ENCODE data around the gene GRIK4.
A peak's percentile ranks its signal among the peaks of the same experiment; 100 is the strongest.
"Not testable (repeated sequence)": the region's sequence is repeated elsewhere in the genome, so short reads cannot be mapped to it uniquely, and the experiment has no call there.

The GRIK4 gene, protein sequence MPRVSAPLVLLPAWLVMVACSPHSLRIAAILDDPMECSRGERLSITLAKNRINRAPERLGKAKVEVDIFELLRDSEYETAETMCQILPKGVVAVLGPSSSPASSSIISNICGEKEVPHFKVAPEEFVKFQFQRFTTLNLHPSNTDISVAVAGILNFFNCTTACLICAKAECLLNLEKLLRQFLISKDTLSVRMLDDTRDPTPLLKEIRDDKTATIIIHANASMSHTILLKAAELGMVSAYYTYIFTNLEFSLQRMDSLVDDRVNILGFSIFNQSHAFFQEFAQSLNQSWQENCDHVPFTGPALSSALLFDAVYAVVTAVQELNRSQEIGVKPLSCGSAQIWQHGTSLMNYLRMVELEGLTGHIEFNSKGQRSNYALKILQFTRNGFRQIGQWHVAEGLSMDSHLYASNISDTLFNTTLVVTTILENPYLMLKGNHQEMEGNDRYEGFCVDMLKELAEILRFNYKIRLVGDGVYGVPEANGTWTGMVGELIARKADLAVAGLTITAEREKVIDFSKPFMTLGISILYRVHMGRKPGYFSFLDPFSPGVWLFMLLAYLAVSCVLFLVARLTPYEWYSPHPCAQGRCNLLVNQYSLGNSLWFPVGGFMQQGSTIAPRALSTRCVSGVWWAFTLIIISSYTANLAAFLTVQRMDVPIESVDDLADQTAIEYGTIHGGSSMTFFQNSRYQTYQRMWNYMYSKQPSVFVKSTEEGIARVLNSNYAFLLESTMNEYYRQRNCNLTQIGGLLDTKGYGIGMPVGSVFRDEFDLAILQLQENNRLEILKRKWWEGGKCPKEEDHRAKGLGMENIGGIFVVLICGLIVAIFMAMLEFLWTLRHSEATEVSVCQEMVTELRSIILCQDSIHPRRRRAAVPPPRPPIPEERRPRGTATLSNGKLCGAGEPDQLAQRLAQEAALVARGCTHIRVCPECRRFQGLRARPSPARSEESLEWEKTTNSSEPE

DNA sequence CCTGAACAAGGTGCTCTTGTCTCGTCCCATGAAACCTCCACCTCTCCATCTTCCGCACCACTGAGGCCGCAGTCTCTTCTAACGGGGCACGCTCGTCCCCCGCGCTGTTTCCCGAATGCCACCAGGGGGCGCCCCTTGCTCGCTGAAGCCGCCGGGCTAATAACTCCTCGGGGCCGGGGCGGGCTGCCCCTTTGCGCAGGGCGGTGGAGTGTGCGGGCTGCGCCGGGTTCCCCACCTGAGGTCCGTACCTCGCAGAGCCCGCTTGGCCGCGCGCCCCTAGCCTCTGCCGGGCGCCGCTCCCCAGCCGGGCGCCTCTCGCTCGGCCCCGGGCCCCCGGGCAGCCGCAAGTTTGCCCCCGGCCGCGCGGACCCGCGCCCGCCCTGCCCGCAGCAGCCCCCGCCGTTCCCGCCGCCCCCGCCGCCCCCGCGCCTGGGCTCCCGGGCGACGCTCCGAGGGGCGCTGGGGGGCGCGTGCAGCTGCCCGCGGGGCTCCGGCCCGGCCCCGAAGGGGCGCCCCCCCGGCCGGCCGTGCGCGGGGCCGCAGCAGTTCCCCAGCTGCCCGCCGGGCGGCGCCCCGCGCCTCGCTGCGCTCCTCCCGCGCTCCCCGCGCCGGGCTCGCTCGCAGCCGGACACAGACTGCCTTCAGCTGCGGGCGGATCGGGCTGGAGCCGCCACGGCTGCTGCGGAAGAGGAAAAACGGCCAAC is at the start of gene GRIK4:
Gene GRIK4, plus strand, starts transcription at position 633 of the 704 bp plus-strand sequence. CDS start 148,571 bp downstream, outside the sequence.
- DNase-seq = peak; percentile 68

DNA sequence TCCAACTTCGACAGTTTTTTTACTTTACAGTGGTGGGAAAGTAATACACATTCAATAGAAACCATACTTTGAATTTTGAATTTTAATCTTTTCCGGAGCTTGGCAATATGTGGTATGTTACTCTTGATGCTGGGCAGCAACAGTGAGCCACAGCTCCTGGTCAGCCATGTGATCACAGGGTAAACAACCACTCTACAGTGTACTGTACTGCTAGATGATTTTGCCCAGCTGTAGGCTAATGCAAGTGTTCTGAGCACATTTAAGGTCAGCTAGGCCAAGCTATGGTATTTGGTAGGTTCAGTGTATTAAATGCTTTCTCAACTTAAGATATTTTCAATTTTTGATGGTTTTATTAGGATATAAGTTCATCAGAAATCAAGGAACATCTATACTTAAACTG is 48.7 kb upstream of the GRIK4 start:
- DNase-seq = no peak

GRCh38 chr11:120465921-120466534 is 45.5 kb upstream of the GRIK4 start:
- no peak for DNase-seq

DNA sequence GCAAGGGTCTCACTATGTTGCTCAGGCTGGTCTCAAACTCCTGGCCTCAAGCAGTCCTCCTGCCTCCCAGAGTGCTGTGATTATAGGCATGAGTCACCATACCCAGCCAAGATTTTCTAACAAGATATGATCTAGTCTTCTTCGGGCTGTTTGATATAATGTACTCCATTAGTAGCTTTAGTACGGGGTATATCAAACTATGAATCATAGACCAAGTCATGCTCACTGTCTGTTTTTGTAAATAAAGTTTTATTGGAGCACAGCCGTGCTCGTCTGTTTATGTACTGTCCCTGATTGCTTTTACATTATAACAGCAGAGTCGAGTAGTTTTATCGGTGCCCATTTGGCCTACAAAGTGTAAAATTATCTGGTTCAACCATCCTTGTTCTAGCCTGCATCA is 43.9 kb upstream of the GRIK4 start:
- DNase-seq = no peak

- DNase-seq = no peak
These were observed 40.4 kb upstream of the GRIK4 start for GRCh38 chr11:120471131-120471530.

DNA sequence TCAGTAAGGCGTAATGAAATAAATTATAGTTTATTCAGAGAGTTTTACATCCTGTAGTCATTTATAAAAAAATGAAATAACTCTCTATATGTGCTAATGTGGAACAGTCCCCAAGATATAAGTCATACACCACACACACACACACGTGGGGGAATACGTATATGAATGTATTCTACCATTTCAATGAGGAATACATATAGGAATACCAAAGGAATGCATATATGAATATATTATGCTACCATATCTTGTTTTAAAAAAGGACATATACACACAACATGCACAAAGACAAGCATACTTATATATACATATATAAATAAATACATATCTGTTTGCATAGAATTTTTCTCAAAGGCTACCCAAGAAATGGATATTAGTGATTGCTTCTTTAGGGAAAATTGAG is 39.6 kb upstream of the GRIK4 start:
- no peak for DNase-seq

DNA sequence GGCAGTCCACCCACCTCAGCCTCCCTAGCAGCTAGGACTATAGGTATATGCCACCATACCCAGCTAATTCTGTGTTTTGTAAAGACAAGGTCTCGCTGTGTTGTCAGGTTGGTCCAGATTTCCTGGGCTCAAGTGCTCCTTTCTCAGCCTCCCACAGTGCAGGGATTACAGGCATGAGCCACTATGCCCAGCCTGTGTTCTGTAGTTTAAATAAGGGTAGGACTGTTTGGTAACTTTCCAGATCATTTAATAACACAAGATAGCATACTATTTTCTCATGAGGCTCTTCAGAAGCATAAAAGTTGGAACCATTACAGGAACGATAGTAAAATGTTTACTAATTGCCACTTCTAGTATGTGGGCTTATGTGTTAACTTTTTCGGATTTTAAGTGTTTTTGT is 38.0 kb upstream of the GRIK4 start:
- DNase-seq = no peak

DNA sequence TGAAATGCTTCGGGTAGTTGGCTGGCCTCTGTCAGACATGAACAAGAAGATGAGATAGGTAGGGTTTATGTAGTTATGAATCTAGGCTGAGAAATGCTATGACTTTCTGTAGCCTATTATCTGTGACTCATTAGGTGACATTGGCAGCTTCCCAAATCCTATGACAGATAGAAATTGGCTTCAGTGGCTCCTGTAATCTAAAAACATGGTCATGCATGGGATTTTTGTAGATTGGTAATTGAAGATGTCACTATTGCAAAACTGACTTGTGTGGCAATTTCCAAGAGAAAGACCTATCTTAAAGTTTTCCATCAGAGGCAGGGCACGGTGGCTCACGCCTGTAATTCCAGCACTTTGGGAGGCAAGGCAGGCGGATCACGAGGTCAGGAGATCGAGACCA is 29.4 kb upstream of the GRIK4 start:
- DNase-seq = peak; percentile 76

DNA sequence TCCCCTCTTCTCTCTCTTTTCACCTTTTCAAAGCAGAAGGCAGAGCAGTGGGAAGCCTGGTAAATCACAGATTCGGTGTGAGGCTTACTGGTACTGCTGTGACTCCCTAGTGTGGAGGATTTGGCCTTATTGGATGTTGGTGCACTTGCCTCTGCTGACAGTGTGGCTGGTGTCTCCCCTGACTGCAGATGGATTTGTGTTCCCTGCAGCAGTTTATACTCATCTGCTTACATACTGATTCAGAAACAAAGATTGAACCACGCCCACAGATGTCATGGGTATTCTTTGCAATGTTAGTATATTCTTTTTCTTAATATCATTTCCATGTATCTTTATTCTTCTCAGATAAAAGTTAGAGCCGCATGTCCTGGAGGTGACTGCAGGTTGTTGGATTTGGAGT is 26.8 kb upstream of the GRIK4 start:
- DNase-seq = no peak

GRCh38 chr11:120486138-120486537 is 25.4 kb upstream of the GRIK4 start:
- DNase-seq = no peak

GRCh38 chr11:120489799-120490198 is 21.7 kb upstream of the GRIK4 start:
- DNase-seq = no peak

DNA sequence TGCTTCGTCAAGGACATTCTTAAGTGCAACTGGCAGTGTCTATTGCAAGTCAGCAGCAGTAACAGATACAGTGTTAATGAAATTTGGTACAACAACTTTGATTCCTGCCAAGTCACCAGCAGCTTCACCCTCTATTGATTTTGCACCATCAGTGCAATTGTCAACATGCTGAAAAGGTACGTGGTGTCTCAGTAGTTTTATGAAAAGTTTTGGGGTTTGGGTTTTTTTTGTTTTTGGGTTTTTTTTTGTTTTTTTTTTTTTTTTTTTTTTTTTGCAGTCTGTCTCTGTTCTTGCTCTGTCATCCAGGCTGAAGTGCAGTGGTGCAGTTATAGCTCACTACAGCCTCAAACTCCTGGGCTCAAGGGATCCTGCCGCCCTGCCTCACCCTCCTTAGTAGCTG is 19.1 kb upstream of the GRIK4 start:
- DNase-seq = no peak

DNA sequence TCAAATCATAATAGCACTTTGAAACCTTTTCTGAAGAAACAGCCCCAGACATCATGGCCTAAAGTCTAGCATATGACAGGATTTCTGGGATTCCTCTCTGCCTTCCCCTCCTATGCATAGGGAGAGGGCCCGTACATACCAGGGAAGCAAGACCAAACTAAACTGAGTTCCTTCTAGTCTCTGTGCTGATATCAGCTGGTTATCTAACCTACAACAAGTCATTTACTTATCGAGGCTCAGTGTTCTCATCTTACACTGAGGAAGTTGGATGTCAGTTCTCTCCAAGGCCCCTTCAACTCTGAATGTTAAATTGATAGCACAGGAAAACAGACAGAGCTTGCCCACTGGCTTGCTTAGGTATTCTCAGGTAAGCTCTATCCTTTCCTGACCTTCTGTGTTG is 17.0 kb upstream of the GRIK4 start:
- DNase-seq = no peak

DNA sequence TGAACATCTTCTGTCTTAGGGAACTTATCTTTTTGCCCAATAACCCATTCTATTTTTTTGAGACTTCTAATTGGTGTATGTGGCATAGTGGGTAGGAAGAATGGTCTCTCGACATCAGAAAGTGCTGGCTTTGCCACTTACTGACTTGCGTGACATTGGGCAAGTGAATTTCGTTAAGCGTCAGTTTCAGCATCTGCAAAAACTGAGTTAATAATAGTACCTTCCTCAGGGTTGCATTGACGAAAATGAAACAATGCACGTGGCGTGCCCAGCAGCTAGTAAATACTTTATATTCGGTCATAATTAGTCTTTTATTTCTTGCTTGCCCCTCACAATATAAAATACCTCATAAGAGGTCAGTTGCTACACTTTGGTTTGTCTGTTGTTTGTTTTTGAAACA is 12.5 kb upstream of the GRIK4 start:
- no peak for DNase-seq

DNA sequence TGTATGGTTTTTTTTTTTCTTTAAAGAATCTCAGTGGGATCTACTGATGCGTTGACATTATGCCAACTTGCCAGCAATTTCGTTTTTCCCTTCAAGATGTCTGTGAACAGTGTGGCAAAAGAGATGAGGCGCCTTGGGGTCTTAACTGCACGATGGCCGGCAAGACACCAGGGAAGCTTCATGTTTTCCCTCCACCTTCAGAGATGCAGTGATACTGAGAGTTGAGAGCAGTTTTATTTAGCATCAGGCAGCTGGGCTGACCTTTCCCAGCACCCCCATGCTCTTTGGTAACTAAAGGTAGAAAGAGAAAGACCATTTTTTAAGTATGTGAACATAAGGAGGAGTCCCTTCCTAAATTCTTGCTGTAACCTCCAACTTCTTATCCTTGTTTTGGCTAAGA is 11.7 kb upstream of the GRIK4 start:
- DNase-seq = no peak

DNA sequence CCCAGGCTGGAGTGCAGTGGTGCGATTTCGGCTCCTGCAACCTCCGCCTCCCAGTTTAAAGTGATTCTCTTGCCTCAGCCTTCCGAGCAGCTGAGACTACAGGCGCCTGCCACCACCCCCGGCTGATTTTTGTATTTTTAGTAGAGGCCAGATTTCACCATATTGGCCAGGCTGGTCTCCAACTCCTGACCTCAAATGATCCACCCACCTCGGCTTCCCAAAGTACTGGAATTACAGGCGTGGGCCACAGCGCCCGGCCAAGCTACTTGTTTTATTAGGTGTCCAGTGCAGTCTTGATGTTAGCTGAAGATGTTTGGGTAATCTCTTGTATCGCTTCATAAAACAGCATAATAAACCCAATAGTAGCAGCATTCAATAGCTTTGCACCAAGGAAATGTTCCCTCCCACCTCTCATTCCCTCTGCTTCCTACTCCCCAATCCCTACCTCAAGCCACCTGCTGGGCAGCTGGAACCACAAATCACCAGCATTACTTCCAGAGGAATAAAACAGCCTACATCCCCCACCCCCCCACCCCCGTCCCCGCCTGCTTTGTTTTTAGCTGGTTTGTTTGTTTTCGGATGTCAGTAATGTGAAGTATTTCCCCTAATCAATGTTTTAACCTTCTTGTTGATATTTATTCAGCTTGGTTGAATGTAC is 11.0 kb upstream of the GRIK4 start:
- no peak for DNase-seq

- DNase-seq = no peak
These were observed 10.1 kb upstream of the GRIK4 start for GRCh38 chr11:120501440-120501839.

- no peak for DNase-seq
These were observed 9.4 kb upstream of the GRIK4 start for GRCh38 chr11:120501976-120502755.

DNA sequence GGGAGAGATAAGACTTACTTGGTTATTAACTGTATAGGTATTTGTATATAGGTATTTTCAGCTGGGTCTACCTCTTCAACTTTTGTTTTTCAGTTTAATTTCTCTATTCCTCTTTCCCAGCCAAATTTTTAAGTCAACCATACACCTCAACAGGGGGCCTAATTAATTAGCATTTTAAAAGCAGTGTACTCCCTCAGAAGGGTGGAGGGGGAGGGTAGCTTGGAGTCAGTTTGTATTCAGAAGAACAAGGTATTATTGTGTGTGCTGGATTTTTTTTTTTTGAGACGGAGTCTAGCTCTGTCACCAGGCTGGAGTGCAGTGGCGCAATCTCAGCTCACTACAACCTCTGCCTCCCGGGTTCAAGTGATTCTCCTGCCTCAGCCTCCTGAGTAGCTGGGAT is 8.0 kb upstream of the GRIK4 start:
- DNase-seq = not testable (repeated sequence)

DNA sequence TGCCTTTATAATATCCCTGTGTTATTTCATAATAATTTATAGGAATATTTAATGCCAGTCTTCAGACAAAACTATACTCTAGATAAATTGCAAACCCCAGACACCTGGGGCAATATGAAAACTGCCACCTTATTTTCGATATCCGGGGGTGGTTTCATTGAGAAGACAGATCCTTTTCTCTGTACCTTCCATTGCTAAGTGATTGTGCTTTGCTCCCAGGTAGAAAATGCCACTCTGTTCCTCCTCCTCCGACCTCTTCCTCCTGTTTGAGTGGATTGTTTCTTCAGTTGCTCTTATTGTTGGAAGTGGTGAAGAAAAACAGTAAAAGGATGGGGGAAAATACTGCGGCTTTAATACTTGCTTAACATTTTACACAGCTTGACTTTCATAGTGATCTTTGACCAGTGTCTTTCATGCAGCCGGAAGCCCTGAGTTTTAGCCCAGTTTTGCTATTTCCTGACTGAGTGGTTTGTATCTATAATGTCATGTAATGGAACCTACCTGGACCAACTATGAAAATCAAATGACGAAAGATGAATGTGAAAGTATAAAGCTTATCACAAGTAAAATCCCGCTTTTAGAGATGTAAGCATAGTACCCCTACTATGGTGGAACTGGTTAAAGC is 5.6 kb upstream of the GRIK4 start:
- no peak for DNase-seq
